Measurements from ENCODE around the gene CPNE6.

CPNE6 gene

DNA sequence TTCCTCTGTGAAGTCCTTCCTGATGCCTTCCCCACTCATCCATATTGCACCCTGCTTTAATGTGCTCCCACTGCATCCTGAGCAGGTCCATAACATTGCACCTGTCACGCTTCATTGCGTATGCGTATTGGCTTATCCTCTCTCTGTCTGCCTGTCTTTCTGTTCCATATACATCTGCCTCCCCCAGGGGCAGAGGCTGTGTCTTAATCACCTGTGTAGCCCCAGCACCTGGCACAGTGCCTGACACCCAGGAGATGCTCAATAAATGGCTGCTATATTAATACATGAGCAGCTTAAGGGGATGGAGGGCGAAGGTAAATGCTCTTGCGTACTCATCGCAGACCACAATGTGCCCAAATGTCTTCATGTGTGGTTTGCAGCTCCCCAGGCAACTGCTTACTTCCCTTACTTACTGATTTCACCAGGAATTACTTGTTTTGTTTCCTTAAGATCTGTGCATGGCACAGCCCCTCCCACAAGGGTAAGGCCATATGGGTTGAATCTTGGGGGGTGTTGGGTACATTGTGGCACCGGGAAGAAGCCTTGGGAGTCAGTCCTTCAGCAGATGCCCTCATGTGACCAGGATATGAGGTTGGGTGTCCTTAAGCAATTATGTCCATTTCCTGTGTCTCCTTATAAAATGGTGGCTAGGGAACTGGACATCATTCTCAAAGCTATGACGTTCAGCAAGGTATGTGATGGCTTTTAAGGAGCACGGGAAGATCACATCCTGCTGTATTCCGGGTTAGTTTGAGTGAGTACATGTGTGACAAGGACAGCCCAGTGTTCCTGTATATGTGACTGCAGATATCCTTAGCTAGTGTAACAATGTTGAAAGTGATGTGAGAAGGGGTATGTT lies 848 bp upstream of the CPNE6 start:
- no peak for DNase-seq

- no peak for DNase-seq
Observed at GRCh38 chr14:24071836-24072430, 571 bp downstream of the CPNE6 start.

GRCh38 chr14:24072436-24072835 lies 1.1 kb downstream of the CPNE6 start:
- DNase-seq = no peak

DNA sequence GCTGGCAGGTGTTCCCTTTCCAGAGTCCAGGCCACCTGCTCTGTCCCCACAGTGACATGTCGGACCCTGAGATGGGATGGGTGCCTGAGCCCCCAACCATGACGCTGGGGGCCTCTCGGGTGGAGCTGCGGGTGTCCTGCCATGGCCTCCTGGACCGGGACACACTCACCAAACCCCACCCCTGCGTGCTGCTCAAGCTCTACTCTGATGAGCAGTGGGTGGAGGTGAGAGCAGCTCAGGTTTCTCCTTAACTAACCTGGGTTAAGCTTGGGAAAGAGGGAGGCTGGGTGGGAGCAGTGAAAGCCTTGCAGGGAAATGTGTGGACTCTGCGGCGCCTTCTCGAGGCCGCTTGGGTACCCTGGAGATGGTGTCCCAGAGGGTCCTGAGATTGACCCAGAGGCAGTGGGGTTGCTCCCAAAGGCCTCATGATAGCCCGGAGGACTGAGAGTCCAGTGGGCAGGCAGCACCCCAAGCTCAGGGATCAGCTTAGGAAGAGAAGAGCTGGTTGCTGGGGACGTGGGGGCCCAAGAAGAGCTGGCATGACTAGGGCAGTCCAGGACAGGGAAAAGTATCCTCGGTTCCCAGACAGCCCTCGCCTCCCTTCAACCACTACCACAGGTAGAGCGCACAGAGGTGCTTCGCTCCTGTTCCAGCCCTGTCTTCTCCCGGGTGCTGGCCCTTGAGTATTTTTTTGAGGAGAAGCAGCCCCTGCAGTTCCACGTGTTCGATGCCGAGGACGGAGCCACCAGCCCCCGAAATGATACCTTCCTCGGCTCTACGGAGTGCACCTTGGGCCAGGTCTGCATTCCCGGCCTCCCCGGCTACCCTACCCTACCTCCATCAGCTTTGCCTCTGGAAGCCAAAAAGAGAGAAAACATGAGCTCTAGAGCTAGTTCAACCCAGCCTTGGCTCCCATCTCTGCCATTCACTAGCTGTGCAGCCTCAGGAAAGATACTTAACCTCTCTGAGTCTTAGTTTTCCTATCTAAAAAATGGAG lies 1.8 kb downstream of the CPNE6 start:
- DNase-seq = no peak

GRCh38 chr14:24074625-24075484 lies 3.5 kb downstream of the CPNE6 start:
- DNase-seq = no peak

DNA sequence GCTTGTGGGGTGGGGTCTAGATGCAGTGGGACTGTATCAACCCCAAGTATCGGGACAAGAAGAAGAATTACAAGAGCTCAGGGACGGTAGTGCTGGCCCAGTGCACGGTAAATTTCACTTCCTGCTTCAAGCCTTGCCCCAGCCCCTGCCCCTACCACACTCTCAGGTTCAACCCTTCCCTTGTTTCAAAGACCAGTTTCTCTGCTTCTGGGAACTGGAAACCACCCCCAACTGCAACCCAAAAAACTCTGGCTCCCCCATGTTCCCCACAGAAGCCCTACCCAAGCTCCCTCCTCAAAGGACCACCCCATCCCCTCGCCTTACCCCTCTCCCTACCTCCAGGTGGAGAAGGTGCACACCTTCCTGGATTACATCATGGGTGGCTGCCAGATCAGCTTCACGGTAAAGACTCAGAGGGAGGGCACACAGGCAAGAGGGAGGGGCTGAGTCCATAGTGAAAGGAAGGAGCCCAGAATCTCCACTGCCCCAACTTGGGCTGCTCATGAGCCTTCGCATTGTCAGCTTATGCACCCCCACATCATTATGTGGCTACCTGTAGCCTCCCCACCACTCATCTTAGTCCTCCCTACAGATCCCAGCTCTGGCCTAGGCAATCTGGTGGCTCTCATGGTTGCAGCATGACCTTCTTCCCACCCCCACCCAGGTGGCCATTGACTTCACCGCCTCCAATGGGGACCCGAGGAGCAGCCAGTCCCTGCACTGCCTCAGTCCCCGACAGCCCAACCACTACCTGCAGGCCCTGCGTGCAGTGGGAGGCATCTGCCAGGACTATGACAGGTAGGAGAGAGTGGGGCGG lies 4.3 kb downstream of the CPNE6 start:
- DNase-seq = no peak

DNA sequence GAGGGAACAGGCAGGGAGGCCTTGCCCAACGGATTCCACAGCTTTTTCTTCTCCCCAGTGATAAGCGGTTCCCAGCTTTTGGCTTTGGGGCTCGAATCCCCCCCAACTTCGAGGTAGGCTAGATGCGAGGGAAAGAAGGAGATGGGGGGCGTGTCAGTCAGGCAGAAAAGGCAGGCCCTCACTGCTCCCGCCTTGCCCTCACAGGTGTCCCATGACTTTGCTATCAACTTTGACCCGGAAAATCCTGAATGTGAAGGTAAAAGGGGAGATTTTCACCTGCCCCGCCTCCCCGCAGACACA lies 4.9 kb downstream of the CPNE6 start:
- DNase-seq = no peak

DNA sequence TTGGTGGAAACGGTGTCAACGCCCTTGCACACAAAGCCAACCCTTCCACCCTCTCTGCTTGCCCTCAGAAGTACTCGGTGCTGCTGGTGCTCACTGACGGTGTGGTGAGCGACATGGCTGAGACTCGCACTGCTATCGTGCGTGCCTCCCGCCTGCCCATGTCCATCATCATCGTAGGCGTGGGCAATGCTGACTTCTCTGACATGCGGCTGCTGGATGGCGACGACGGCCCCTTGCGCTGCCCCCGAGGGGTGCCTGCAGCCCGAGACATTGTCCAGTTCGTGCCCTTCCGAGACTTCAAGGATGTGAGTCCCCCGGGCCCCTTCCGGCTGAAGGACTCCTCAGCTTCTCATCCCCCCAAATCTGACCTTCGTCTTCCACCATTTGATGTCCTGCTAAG lies 5.7 kb downstream of the CPNE6 start:
- DNase-seq = no peak

GRCh38 chr14:24078146-24078545 lies 6.8 kb downstream of the CPNE6 start:
- peak; percentile 96 for DNase-seq

DNA sequence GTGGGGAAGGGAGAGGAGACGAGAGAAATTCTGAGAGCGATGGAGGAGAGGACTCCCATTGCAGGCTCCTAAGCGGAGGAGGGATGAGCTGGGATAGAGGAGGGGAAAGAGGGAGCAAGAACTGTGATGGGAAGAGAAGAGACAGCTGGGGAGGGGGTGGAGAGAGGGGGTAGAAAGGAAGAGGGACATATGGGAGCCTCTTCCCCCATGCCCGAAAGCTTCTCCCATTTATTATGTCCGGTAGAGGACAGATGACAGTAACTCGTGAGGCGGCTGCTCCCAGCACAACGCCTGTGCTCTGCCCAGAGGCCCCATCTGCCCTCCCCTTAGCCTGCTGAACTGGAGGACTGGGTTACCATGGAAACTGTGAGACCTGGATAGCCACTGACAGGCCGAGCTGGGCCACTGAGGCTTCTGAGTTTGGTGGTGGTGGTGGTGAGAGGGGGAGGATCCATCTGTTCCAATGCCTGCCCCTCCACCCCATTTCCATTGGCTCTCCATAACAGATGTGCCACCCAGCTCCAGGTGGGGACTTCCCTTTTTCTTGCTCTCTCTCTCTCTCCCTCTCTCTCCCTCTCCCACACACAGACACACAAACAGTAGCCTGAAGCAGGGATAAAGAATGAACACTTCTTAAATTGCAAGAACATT lies 8.3 kb downstream of the CPNE6 start:
- DNase-seq = peak; percentile 26

DNA sequence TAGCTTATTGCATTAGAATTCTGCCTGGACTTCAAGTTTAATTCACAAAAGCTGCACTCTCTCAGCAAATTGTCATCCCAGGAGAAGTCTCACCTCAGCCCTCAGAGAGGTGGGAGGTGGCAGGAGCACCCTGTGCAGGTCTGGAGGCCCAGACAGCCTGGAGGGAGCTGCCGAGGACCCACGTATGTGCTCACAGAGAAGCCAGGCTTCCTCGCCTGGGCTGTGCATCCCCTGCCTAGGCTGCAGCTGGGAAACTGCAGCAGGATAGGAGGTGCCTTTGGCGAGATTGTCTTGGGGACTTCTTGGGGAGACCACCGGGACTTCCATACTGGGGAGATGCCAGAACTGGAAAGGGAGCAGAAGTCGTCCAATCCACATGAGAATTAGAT lies 8.8 kb downstream of the CPNE6 start:
- DNase-seq = no peak

- peak; percentile 68 for DNase-seq
Observed at GRCh38 chr14:24080888-24081738, 9.8 kb downstream of the CPNE6 start.

GRCh38 chr14:24081739-24082211 lies 10.4 kb downstream of the CPNE6 start:
- no peak for DNase-seq

DNA sequence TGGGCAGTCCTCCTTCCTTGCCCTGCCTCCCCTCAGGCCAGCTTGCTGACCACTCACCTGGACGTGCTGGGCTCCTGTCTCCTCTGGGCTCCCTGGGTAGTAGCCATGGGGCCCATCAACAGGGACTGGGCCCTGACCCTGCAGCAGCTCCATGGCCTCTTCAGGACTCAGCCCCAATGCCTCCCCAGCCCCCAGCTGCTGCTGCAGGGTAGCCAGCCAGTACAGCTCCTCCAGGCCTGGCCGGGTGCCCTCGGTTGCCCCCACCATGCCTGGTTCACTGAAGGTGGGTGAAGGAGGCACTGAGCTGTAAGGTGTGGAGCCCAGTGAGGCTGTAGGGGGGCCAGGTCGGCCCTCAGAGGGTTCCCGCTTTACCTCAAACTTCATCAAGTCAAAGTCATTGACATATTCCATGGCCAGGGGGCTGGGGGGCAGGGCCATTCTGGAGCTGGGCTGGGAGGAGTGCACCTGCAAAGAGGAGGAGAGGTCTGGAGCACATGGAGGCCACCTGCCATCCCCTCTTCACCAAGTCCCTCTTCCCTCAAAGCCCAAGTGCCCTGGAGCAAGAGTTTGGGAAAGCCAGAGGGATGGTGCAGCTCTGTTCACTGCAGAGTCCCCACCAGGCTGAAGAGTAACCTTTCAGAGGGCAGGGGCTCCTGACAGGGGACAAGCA lies 11.2 kb downstream of the CPNE6 start:
- no peak for DNase-seq

GRCh38 chr14:24083462-24083861 lies 12.1 kb downstream of the CPNE6 start:
- DNase-seq = no peak

DNA sequence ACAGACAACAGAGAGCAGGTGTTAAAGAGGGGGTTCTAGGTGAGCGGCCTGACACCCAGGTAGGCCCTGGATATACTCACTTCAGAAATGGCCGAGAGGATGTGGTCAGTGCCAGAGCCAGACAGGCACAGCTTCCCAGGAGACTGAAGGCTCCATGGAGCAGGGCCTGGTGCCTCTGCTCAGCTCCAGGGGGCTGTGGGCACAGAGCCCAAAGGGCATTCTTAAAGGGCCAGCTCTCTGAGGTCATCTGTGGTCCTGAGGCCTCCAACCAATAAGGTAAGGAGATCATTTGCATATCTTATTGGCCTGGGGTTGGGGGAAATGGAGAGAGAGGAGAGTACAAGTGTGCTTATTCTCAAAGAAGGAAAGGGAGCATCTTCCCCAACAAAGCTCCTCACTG lies 13.1 kb downstream of the CPNE6 start:
- DNase-seq = no peak

- no peak for DNase-seq
Observed at GRCh38 chr14:24085215-24085614, 13.9 kb downstream of the CPNE6 start.

- no peak for DNase-seq
Observed at GRCh38 chr14:24086193-24086955, 15.0 kb downstream of the CPNE6 start.

GRCh38 chr14:24087004-24087403 lies 15.6 kb downstream of the CPNE6 start:
- DNase-seq = no peak

Data from COR-L47 (cell line).